ENCODE data around the gene APOBEC3A.
"Not testable (repeated sequence)": the region's sequence is repeated elsewhere in the genome, so short reads cannot be mapped to it uniquely, and the experiment has no call there.

DNA sequence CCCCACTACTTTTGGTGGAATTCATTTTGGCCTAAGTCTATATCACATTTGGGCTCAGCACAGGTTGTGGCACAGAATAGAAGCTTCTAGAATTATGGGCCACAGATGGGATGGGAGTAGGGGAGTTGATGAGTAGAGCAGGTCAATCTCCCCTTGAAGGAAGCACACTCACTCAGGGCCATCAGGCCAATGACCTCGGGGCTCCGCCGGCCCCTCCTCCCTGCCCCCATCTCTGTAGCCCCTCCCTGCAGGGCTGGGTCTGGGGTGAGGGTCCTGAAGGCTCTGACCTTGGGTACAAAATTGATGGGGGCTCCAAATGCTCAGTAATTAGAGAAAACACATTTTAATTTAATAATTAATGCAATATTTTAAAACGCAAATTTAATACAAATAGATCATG lies 3.3 kb downstream of the APOBEC3A start:
- not testable (repeated sequence) for TF ChIP-seq CTCF (IDR thresholded peaks at IDR 0.05; ENCODE audit: insufficient read depth, low read length, poor library complexity, severe bottlenecking); EZH2phosphoT487 (conservative IDR thresholded peaks at IDR 0.05; ENCODE audit: low read length)
